Measurements from ENCODE around the gene RPL10. TPM values are rescaled to one million over a fixed set of nuclear protein-coding genes. Genes with fewer than 3 reads are reported as not detected.

The RPL10 gene
- polyA plus RNA-seq, 3 donors from 2014 or later: 2,085 to 3,021 (median 2,819) TPM

GRCh38 chrX:154420402-154420756 is 22.2 kb downstream of the RPL10 start:
- no peaks in the 10 kb centered on the region for H3K4me1 Mint-ChIP-seq
- peaks cover 0 to 4% (median under 1%) of the 10 kb centered on the region in 3 donors for H3K27me3 Mint-ChIP-seq (ENCODE audit: low read depth in 3 of 3)
- H3K36me3 Mint-ChIP-seq: no peaks in the 10 kb centered on the region
- no peaks in the 10 kb centered on the region for H3K9me3 Mint-ChIP-seq
- no peak for DNase-seq
- H3K27ac Mint-ChIP-seq: no peak overlapping the region
- H3K4me3 Mint-ChIP-seq: no peak overlapping the region

DNA sequence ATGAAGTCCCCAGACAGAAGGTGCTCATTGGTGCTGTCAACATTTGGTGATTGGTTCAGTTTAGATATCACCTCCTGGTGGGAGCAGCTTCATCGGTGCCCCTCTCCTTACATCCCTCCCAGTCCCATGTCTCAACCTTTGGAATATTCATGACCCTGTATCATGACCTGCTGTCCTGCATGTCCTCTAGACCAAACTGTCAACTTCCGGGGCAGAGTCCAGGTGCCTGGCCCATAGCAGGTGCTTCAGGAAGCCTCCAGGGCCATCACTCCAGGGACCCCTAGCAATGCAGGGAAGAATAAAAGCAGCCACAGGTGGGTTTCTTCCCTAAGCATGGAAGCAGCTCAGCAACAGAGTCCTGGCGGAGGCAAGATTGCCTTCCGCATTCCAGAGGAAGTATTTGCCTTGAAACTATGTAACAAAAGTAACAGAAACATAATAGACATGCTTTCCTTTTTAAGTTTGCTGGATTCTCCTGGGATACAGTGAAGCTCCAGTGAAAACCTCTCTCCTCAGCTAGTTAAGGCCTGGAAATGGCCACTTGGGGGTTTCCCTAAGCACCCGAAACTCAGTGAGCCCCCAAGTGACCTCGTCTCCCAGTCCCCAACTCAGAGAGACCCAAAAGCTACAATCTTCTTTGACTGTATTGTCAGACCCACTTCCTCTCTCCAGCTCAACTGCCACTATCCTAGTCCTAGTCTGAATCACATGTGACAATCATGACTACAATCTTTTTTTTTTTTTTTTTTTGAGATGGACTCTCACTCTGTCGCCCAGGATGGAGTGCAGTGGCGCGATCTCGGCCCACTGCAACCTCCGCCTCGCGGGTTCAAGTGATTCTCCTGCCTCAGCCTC is 29.0 kb downstream of the RPL10 start:
- no peak overlapping the region for H3K27ac Mint-ChIP-seq
- H3K9me3 Mint-ChIP-seq: no peaks in the 10 kb centered on the region
- peaks cover 3 to 15% (median 11%) of the 10 kb centered on the region in 3 donors for H3K27me3 Mint-ChIP-seq (ENCODE audit: low read depth in 3 of 3)
- no peaks in the 10 kb centered on the region for H3K36me3 Mint-ChIP-seq
- peaks cover 21 to 25% of the 10 kb centered on the region in 2 donors for H3K4me1 Mint-ChIP-seq
- H3K4me3 Mint-ChIP-seq: peak overlapping the region in 2 of 5 donors; percentile 30 to 39
- no peak for DNase-seq

DNA sequence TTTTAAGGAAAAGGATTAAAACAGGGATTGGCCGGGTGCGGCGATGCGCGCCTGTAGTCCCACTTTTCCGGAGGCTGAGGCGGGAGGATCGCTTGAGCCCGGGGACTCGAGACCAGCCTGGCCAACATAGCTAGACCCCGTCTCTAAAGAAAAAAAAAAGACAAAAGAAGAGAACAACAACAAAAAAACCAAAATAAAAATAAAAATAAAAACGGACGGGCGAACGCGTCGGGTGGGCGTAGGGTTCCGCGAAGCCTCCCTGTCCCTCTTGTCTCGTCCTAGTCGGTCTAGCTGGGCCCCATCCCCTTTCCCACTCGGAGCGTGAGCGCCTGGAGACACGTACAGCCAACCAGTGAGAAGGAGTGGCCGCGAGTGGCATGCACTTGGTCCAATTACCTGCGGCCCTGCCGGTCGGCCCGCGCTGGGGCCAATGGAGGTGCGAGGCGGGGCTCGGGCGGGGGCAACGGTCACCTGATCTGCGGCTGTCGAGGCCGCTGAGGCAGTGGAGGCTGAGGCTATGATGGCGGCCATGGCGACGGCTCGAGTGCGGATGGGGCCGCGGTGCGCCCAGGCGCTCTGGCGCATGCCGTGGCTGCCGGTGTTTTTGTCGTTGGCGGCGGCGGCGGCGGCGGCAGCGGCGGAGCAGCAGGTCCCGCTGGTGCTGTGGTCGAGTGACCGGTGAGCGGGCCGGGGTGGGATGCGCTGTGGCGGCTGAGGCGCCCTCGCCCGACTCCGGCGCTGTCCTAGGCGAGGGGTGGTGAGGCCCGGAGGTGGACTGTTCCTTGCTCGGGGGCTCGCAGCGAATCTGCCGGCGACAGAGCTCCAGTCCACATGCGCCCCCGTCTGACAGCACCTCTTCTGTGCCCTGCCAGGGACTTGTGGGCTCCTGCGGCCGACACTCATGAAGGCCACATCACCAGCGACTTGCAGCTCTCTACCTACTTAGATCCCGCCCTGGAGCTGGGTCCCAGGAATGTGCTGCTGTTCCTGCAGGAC is 30.3 kb downstream of the RPL10 start, which contains the start of gene ATP6AP1:
TSS of gene ATP6AP1 (plus strand) at position 502 of the 996 bp plus-strand sequence. CDS start at position 518, 16 bp downstream.
- Mint-ChIP-seq H3K36me3 (peaks cover 0 to 4% (median 0%) of the 10 kb centered on the region in 3 donors), H3K4me1 (peaks cover 21 to 25% of the 10 kb centered on the region in 2 donors)

DNA sequence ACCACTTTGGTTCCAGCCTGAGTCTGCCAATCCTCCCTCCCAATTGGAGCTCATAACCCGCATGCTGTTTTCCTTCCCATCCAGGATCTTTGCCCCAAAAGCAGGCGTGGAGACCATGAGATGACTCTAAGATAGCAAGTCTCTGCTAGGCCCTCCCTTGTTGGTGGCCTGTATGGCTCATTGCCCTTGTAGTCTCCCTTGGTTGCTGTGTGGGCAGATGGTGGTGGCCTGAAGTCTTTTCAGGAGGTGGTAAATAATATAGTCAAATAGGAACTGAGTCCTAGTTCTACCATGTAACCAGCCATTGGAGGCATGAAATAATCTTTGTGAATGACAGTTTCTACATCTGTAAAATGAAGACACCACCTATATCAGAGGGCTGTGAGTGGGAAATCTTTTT is 31.5 kb downstream of the RPL10 start:
- Mint-ChIP-seq H3K27ac (peak overlapping the region in 4 of 6 donors; percentile 49 to 71 (median 64)), H3K36me3 (peaks cover 0 to 4% (median 0%) of the 10 kb centered on the region in 3 donors)

More for the DNA sequence above, 30.3 kb downstream of the RPL10 start, which contains the start of gene ATP6AP1:
- Mint-ChIP-seq H3K4me3 (peak within 1 kb of the TSS; percentile 73 to 85 (median 80)), H3K27ac (peak within 1 kb of the TSS; percentile 29 to 85 (median 74)), H3K9me3 (no peaks in the 10 kb centered on the region), H3K27me3 (ENCODE audit: low read depth in 3 of 3) (peaks cover 3 to 15% (median 11%) of the 10 kb centered on the region in 3 donors)
- peak; percentile 88 to 90 (median 89) for DNase-seq

GRCh38 chrX:154430479-154430878 is 32.3 kb downstream of the RPL10 start:
- peaks cover 21 to 25% of the 10 kb centered on the region in 2 donors for H3K4me1 Mint-ChIP-seq

More for the DNA sequence above, 31.5 kb downstream of the RPL10 start:
- Mint-ChIP-seq H3K4me3 (peak overlapping the region; percentile 73 to 85 (median 80)), H3K9me3 (no peaks in the 10 kb centered on the region), H3K27me3 (ENCODE audit: low read depth in 3 of 3) (peaks cover 3 to 19% (median 11%) of the 10 kb centered on the region in 3 donors), H3K4me1 (peaks cover 21 to 25% of the 10 kb centered on the region in 2 donors)
- DNase-seq: no peak

DNA sequence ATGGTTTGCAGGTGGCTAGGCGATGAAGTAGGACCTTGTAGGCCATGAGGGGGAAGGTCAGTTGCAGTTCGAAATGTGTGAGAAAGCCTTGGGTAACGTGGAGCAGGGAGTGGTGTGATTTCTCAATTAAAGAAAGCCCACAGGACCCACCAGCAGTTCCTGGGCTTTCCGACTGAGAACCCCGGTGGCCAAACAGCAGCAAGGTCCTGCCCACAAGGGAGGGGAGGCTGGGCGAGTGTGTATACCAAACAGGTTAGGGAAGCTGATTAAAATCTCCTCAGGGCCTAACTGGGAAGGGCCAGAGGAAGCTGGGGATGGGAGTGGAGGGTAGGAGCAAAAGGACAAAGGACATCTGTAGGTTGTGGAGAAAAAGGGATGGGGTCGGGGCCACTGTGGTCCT is 32.7 kb downstream of the RPL10 start:
- peaks cover 3 to 21% (median 11%) of the 10 kb centered on the region in 3 donors for H3K27me3 Mint-ChIP-seq (ENCODE audit: low read depth in 3 of 3)
- peaks cover 21 to 25% of the 10 kb centered on the region in 2 donors for H3K4me1 Mint-ChIP-seq
- peak overlapping the region in 2 of 6 donors; percentile 26 to 67 for H3K27ac Mint-ChIP-seq
- no peaks in the 10 kb centered on the region for H3K9me3 Mint-ChIP-seq
- peak overlapping the region in 3 of 5 donors; percentile 12 to 54 (median 23) for H3K4me3 Mint-ChIP-seq
- H3K36me3 Mint-ChIP-seq: peaks cover 0 to 4% (median 0%) of the 10 kb centered on the region in 3 donors
- no peak for DNase-seq

More at GRCh38 chrX:154430479-154430878, 32.3 kb downstream of the RPL10 start:
- no peak for DNase-seq
- peaks cover 3 to 19% (median 11%) of the 10 kb centered on the region in 3 donors for H3K27me3 Mint-ChIP-seq (ENCODE audit: low read depth in 3 of 3)
- H3K36me3 Mint-ChIP-seq: peaks cover 0 to 4% (median 0%) of the 10 kb centered on the region in 3 donors
- H3K27ac Mint-ChIP-seq: peak overlapping the region in 3 of 6 donors; percentile 10 to 67 (median 40)
- no peaks in the 10 kb centered on the region for H3K9me3 Mint-ChIP-seq
- H3K4me3 Mint-ChIP-seq: peak overlapping the region in 3 of 5 donors; percentile 12 to 54 (median 23)

- Mint-ChIP-seq H3K9me3 (no peaks in the 10 kb centered on the region), H3K27me3 (ENCODE audit: low read depth in 3 of 3) (peaks cover 3 to 25% (median 14%) of the 10 kb centered on the region in 3 donors), H3K36me3 (peaks cover 0 to 4% (median 0%) of the 10 kb centered on the region in 3 donors), H3K4me3 (no peak overlapping the region), H3K27ac (no peak overlapping the region), H3K4me1 (peaks cover 23 to 29% of the 10 kb centered on the region in 2 donors)
- DNase-seq: no peak
Observed at GRCh38 chrX:154431341-154431740, 33.2 kb downstream of the RPL10 start.

DNA sequence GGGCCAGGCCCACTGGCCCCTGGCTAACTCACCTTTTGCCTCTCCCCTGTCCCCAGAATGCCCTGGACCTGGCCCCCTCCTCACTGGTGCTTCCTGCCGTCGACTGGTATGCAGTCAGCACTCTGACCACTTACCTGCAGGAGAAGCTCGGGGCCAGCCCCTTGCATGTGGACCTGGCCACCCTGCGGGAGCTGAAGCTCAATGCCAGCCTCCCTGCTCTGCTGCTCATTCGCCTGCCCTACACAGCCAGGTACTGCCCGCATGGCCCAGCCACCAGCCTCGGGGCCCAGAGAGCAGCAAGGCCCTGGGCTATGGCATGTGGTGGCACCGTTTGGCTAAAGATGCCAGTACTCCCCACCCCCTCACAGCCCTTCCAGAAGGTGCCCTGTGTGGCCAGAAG is 34.0 kb downstream of the RPL10 start:
- no peaks in the 10 kb centered on the region for H3K9me3 Mint-ChIP-seq
- peaks cover 0 to 4% (median 0%) of the 10 kb centered on the region in 3 donors for H3K36me3 Mint-ChIP-seq
- no peak overlapping the region for H3K27ac Mint-ChIP-seq
- H3K4me1 Mint-ChIP-seq: peaks cover 25 to 31% of the 10 kb centered on the region in 2 donors
- H3K27me3 Mint-ChIP-seq (ENCODE audit: low read depth in 3 of 3): peaks cover 3 to 26% (median 16%) of the 10 kb centered on the region in 3 donors
- H3K4me3 Mint-ChIP-seq: no peak overlapping the region
- DNase-seq: no peak

DNA sequence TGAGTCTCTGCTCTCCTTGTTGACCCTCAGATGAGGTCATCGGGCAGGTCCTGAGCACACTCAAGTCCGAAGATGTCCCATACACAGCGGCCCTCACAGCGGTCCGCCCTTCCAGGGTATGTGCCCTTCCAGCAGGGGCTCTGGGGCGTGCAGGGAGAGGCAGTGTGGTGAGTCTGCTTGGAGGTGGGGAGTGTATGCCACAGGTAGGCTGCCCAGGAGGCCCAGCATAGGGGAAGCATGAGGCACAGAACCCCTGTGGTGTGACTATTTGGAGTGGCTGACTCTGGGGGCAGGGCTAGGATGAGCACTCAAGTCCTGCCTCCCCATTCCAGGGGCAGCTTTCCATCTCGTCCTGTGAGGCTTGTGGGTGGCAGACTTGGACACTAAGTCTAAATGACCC is 35.4 kb downstream of the RPL10 start:
- H3K4me3 Mint-ChIP-seq: no peak overlapping the region
- peak overlapping the region in 1 of 6 donors; percentile 58 for H3K27ac Mint-ChIP-seq

DNA sequence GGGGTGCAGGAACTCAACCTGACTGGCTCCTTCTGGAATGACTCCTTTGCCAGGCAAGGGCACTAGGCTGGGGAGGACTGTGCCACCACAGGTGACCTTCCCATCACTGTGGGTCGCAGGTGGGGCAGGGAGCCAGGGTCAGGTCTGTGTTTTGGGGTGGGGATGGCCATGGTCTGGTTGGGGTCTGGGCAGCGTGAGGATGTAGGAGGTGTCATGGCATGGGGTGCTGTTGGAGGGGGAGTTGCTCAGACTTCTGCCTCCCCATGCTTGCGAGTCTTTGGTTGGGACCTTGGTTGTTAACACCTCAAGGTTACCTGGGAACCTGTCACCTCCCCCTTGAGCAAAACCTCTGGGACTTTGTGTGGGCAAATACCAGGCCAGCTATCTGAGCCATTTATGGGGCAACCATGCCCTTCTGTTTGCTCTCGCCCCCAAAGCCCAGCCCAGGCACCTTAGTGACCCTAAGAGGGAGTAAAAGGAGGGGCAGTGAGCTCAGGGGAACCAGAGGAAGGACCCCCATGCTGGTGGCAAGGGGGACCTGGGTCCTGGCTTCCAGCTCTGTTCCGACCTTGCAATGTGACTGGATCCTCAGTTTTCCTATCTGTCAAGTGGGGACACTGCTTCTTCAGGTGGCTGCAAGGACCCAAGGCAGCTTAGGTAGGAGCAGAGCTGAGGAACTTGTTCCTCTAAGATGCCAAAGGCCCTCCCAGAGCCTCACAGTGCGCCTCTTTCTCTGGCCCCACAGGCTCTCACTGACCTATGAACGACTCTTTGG is 36.4 kb downstream of the RPL10 start:
- Mint-ChIP-seq H3K9me3 (no peaks in the 10 kb centered on the region), H3K27me3 (ENCODE audit: low read depth in 3 of 3) (peaks cover 6 to 19% (median 18%) of the 10 kb centered on the region in 3 donors), H3K27ac (no peak overlapping the region), H3K36me3 (peaks cover 0 to 4% (median 0%) of the 10 kb centered on the region in 3 donors), H3K4me3 (no peak overlapping the region), H3K4me1 (peaks cover 22 to 26% of the 10 kb centered on the region in 2 donors)
- DNase-seq: no peak

More for the DNA sequence above, 35.4 kb downstream of the RPL10 start:
- Mint-ChIP-seq H3K9me3 (no peaks in the 10 kb centered on the region), H3K4me1 (peaks cover 24 to 28% of the 10 kb centered on the region in 2 donors), H3K36me3 (peaks cover 0 to 4% (median 0%) of the 10 kb centered on the region in 3 donors), H3K27me3 (ENCODE audit: low read depth in 3 of 3) (peaks cover 6 to 22% (median 21%) of the 10 kb centered on the region in 3 donors)
- no peak for DNase-seq

DNA sequence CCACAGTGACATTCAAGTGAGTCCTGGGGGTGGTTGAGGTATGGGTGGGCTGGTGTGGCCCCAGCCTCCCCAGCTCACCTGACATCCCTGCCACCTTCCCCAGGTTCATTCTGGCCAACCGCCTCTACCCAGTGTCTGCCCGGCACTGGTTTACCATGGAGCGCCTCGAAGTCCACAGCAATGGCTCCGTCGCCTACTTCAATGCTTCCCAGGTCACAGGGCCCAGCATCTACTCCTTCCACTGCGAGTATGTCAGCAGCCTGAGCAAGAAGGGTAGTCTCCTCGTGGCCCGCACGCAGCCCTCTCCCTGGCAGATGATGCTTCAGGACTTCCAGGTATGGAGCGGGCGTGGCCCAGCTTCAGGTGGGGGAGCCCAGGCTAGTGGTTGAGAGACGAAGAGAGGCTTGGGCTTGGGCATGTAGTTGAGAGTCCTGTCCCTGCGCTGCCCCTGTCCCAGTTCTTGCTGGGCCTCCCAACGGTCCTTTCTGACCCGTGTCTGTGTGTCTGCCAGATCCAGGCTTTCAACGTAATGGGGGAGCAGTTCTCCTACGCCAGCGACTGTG is 37.1 kb downstream of the RPL10 start:
- peak overlapping the region in 3 of 6 donors; percentile 28 to 53 (median 49) for H3K27ac Mint-ChIP-seq
- H3K4me1 Mint-ChIP-seq: peaks cover 18 to 23% of the 10 kb centered on the region in 2 donors
- peaks cover 0 to 4% (median 0%) of the 10 kb centered on the region in 3 donors for H3K36me3 Mint-ChIP-seq
- H3K4me3 Mint-ChIP-seq: no peak overlapping the region
- no peak for DNase-seq
- H3K27me3 Mint-ChIP-seq (ENCODE audit: low read depth in 3 of 3): peaks cover 6 to 18% (median 15%) of the 10 kb centered on the region in 3 donors
- H3K9me3 Mint-ChIP-seq: no peaks in the 10 kb centered on the region

DNA sequence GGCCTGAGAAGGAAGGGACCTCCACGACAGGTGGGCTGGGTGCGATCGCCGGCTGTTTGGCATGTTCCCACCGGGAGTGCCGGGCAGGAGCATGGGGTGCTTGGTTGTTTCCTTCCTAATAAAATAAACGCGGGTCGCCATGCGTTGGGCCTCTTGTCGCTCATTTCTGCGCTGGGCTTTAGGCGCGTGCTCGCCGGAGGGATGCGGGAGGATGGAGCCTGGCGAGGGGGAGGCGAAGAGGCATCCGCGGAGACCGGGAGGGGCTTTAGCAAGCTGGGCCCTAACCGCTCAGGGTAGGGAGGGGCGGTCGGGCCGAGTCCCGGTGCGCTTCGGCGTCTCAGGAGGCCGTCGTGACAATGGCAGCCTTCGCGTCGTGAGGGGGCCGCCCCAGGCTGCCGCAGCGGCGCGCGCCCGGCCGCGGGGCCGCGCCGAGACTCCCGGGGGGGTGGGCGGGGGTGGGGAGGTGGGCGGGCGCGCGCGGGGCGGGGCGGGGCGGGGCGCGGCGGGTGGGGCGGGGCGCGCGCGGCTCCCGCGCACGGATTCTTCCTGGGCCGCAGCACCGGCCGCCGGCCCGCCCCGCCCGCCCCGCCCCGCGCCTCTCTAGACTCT is 38.3 kb downstream of the RPL10 start:
- H3K27me3 Mint-ChIP-seq (ENCODE audit: low read depth in 3 of 3): peaks cover 6 to 16% (median 15%) of the 10 kb centered on the region in 3 donors
- H3K9me3 Mint-ChIP-seq: no peaks in the 10 kb centered on the region
- peaks cover 10 to 15% of the 10 kb centered on the region in 2 donors for H3K4me1 Mint-ChIP-seq
- peak overlapping the region; percentile 79 to 88 (median 86) for H3K27ac Mint-ChIP-seq
- H3K36me3 Mint-ChIP-seq: peaks cover 0 to 4% (median 0%) of the 10 kb centered on the region in 3 donors
- DNase-seq: peak in 1 of 3 donors; percentile 47
- peak overlapping the region; percentile 76 to 85 (median 78) for H3K4me3 Mint-ChIP-seq

Data from immature natural killer cell (primary cell).